Ovary (tissue), 3 donors: ENCODE data around the gene CAV1.

Source experiments
- EP300 ChIP-seq: sonication (generic); formaldehyde crosslinking; IDR thresholded peaks from one replicate; pipeline ENCODE4 v1.6.1; 2017; ENCODE audit warnings: antibody characterized with exemption
- POLR2A ChIP-seq: fragments of 450-650 bp; IDR thresholded peaks from one replicate; pipeline ENCODE4 v1.6.1; 2017; ENCODE audit warnings: antibody characterized with exemption, mild to moderate bottlenecking, moderate library complexity
- TF ChIP-seq, protein P1 (sequence below), 3 donors: fragments of 450-650 bp in 2 of 3; fragments of 200-600 bp in 1 of 3; IDR thresholded peaks; one replicate each; pipeline versions ENCODE4 v1.5.1 to v1.8.0; 2016 to 2022; ENCODE audit warnings: antibody characterized with exemption in 3 of 3, mild to moderate bottlenecking in 1 of 3
- donor health status: DM: no; HTN: no; CAD: no.

DNA sequence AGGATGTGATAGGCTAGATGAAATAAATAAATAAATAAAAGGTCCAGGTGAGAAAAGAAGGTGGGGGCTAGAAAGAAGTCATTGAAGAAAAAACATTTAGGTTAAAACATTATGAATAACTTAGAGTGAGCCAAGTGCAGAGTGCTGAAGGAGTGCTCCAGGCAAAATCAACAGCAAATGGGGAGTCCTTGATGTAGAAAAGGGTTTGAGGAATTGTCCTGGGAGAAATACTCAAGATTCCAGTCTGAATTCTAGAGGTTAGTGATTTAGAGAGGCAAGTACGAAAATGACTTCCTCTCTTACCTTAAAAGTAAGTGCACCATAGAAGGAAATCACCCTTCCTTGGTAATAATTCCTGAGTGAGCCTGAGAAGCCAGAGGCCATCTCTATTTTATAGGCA is 19.7 kb downstream of the CAV1 start:
- no peak for TF ChIP-seq EP300
- TF ChIP-seq, protein P1, sequence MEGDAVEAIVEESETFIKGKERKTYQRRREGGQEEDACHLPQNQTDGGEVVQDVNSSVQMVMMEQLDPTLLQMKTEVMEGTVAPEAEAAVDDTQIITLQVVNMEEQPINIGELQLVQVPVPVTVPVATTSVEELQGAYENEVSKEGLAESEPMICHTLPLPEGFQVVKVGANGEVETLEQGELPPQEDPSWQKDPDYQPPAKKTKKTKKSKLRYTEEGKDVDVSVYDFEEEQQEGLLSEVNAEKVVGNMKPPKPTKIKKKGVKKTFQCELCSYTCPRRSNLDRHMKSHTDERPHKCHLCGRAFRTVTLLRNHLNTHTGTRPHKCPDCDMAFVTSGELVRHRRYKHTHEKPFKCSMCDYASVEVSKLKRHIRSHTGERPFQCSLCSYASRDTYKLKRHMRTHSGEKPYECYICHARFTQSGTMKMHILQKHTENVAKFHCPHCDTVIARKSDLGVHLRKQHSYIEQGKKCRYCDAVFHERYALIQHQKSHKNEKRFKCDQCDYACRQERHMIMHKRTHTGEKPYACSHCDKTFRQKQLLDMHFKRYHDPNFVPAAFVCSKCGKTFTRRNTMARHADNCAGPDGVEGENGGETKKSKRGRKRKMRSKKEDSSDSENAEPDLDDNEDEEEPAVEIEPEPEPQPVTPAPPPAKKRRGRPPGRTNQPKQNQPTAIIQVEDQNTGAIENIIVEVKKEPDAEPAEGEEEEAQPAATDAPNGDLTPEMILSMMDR (IDR thresholded peaks at IDR 0.05), result no peak
- TF ChIP-seq POLR2A, result no peak
